Progenitor cell of endocrine pancreas (in vitro differentiated cells): ENCODE data around the gene MACROD2. TPM values are rescaled to one million over a fixed set of nuclear protein-coding genes. Genes with fewer than 3 reads are reported as not detected.

Source experiments
- DNase-seq: peaks from one replicate; pipeline ENCODE4 v3.0.0; 2021; ENCODE audit warnings: low spot score; ENCODE audit not compliant: unreplicated experiment
- H3K27ac Mint-ChIP-seq: 2 replicates; pipeline ENCODE4 v1.8.0; 2021; ENCODE audit warnings: mild to moderate bottlenecking, moderate library complexity, mixed read lengths
- H3K27me3 Mint-ChIP-seq: 2 replicates; pipeline ENCODE4 v1.8.0; 2021; ENCODE audit warnings: mixed read lengths
- H3K36me3 Mint-ChIP-seq: 2 replicates; pipeline ENCODE4 v1.8.0; 2022; ENCODE audit warnings: mixed read lengths; ENCODE audit not compliant: insufficient read depth
- H3K4me1 Mint-ChIP-seq: 2 replicates; pipeline ENCODE4 v1.8.0; 2021; ENCODE audit warnings: low read depth, mixed read lengths
- H3K4me3 Mint-ChIP-seq: 2 replicates; pipeline ENCODE4 v1.8.0; 2021; ENCODE audit warnings: low read depth, mild to moderate bottlenecking, moderate library complexity, mixed read lengths
- H3K9me3 Mint-ChIP-seq: 2 replicates; pipeline ENCODE4 v1.8.0; 2021; ENCODE audit warnings: low read depth, mixed read lengths
- total RNA-seq: library from RNA; stranded (reverse); gene quantifications from 2 replicates; pipeline ENCODE4 v1.2.1, GENCODE V29; 2021
- TF ChIP-seq, protein P1 (sequence below): fragments of 200-600 bp; sonication (generic); IDR thresholded peaks from one replicate; pipeline ENCODE4 v1.5.0; 2021; ENCODE audit warnings: antibody characterized with exemption, mild to moderate bottlenecking; ENCODE audit not compliant: unreplicated experiment

MACROD2 gene
- total RNA-seq, 1 donor from 2014 or later: 7.6 TPM

DNA sequence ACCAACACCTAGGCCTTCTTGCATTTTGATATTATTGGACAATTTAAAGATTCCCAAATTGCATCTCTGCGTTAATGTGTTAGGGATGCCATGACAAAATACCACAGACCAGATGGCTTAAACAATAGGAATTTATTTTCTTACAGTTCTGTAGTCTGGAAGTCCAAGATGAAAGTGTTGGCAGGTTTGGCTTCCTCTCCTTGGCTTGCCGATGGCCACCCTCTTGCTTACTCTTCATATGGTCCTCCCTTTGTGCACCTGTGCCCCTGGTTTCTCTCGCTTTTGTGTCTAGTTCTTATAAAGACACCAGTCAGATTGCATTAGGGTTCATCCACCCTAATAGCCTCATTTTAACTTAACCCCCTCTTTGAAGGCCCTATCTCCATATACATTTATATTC is 1184.5 kb downstream of the MACROD2 start:
- Mint-ChIP-seq H3K27ac (no peak overlapping the region), H3K9me3 (no peaks in the 10 kb centered on the region), H3K27me3 (no peaks in the 10 kb centered on the region), H3K4me1 (no peaks in the 10 kb centered on the region), H3K4me3 (no peak overlapping the region), H3K36me3 (no peaks in the 10 kb centered on the region)
- DNase-seq: no peak
- TF ChIP-seq, protein P1, sequence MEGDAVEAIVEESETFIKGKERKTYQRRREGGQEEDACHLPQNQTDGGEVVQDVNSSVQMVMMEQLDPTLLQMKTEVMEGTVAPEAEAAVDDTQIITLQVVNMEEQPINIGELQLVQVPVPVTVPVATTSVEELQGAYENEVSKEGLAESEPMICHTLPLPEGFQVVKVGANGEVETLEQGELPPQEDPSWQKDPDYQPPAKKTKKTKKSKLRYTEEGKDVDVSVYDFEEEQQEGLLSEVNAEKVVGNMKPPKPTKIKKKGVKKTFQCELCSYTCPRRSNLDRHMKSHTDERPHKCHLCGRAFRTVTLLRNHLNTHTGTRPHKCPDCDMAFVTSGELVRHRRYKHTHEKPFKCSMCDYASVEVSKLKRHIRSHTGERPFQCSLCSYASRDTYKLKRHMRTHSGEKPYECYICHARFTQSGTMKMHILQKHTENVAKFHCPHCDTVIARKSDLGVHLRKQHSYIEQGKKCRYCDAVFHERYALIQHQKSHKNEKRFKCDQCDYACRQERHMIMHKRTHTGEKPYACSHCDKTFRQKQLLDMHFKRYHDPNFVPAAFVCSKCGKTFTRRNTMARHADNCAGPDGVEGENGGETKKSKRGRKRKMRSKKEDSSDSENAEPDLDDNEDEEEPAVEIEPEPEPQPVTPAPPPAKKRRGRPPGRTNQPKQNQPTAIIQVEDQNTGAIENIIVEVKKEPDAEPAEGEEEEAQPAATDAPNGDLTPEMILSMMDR: no peak

DNA sequence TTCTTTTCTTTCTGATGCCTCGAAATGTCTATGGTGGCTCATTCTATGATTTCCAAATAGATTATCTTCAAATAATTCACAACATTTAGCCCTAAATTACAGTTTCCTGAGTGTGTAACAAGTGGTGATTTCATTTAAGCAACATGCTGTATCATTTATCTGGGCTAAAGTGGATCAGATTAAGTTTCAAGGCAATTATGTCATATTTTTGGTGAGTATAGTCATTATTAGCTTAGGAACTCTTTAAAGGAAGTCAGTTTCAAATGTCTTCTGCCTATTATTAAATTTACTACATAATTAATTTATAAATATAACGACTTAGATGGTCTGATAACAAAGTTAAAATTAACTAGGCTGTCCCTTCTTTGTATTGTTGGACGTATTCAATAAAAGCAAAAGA is 1190.0 kb downstream of the MACROD2 start:
- no peak overlapping the region for H3K27ac Mint-ChIP-seq
- no peaks in the 10 kb centered on the region for H3K9me3 Mint-ChIP-seq
- H3K36me3 Mint-ChIP-seq: no peaks in the 10 kb centered on the region
- H3K4me3 Mint-ChIP-seq: no peak overlapping the region
- DNase-seq: no peak
- TF ChIP-seq, protein P1: no peak
- peaks cover 11% of the 10 kb centered on the region for H3K4me1 Mint-ChIP-seq
- no peaks in the 10 kb centered on the region for H3K27me3 Mint-ChIP-seq

DNA sequence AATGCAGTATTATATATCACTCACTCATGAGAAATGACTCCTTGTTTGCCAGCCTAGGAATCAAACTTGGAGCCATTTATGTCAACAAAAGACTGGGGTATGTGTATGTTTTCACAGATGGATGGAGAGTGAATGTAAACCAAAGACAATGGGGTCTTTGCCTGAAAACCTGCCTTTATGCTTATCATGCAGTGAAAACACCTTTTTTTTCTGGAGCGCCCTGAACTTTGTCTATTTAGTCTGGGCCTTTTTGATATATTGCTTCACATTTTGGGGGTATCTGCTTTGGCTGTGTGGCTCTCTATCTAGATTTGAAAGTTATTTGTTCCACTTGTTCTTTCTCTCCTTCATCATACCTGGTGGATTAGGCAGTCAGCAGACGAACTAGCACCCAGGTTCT is 1190.6 kb downstream of the MACROD2 start:
- Mint-ChIP-seq H3K27me3 (no peaks in the 10 kb centered on the region), H3K27ac (peak overlapping the region; percentile 89), H3K4me1 (peaks cover 11% of the 10 kb centered on the region), H3K36me3 (no peaks in the 10 kb centered on the region), H3K4me3 (no peak overlapping the region), H3K9me3 (no peaks in the 10 kb centered on the region)
- no peak for DNase-seq
- TF ChIP-seq, protein P1: no peak

DNA sequence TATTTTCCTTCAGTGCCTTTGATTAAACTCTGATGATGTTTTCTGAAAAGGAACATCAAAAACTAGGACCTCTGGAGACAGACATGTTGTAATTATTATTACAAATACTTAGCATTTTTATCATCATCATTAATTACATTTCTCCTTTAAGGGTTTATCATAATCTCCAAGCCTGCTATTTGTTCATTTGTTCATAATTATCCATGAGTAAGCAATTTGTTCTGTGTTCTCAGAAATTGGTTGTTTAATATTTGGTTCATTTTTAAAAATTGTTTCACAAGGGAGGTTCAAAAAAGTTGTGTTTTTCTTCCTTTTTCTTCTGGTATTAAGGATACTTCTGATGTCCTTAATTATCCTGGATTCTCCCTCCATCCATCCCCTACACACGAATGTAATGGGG is 1192.3 kb downstream of the MACROD2 start:
- no peaks in the 10 kb centered on the region for H3K27me3 Mint-ChIP-seq
- peaks cover 11% of the 10 kb centered on the region for H3K4me1 Mint-ChIP-seq
- DNase-seq: no peak
- TF ChIP-seq, protein P1: no peak
- H3K4me3 Mint-ChIP-seq: no peak overlapping the region
- H3K9me3 Mint-ChIP-seq: no peaks in the 10 kb centered on the region
- H3K36me3 Mint-ChIP-seq: no peaks in the 10 kb centered on the region
- no peak overlapping the region for H3K27ac Mint-ChIP-seq

DNA sequence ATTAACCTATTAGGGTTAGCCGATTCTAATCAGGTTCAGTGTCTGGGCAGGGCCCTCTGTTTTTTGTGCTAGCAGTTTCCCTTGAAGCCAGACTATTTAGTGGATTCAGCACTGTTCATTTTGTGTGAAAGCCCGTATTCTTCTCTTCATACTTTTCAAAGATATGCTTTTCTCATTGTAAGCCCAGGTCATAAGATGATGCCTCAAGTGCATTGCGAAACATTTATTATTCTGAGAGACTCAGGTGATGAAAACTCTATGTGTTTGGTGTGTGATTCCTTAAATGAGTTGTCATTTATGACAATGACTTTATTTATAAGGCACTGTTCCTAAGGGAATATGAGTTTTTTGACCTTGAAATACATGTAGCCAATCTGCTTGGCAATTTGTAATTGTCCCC is 1193.1 kb downstream of the MACROD2 start:
- H3K27me3 Mint-ChIP-seq: no peaks in the 10 kb centered on the region
- no peaks in the 10 kb centered on the region for H3K9me3 Mint-ChIP-seq
- H3K36me3 Mint-ChIP-seq: no peaks in the 10 kb centered on the region
- peaks cover 11% of the 10 kb centered on the region for H3K4me1 Mint-ChIP-seq
- DNase-seq: no peak
- no peak overlapping the region for H3K27ac Mint-ChIP-seq
- no peak overlapping the region for H3K4me3 Mint-ChIP-seq
- TF ChIP-seq, protein P1: no peak
